Keratinocyte (primary cell): Measurements from ENCODE around the gene KRTAP9-9. TPM values are rescaled to one million over a fixed set of nuclear protein-coding genes. Genes with fewer than 3 reads are reported as not detected.
"Not testable (repeated sequence)": the region's sequence is repeated elsewhere in the genome, so short reads cannot be mapped to it uniquely, and the experiment has no call there.

Experiments used
- DNase-seq: peaks from one replicate; pipeline ENCODE4 v3.0.0-alpha.2; 2011; ENCODE audit warnings: low read depth, missing footprints, low spot score
- FAIRE-seq: peaks from 2 replicates; lab custom pipeline; 2011; peaks lifted over from hg19 to GRCh38; lab: Jason Lieb, UNC
- H2AFZ ChIP-seq: 2 replicates; pipeline ENCODE4 v1.6.0; 2012; ENCODE audit warnings: low read length, control low read depth, inconsistent platforms; ENCODE audit not compliant: control insufficient read depth
- H3K27ac ChIP-seq: 2 replicates; pipeline ENCODE4 v1.5.1; 2011; ENCODE audit warnings: low read length; ENCODE audit not compliant: control insufficient read depth, insufficient read depth
- H3K27me3 ChIP-seq: 3 replicates; pipeline ENCODE4 v1.6.0; 2011; ENCODE audit warnings: low read length; ENCODE audit not compliant: control insufficient read depth, insufficient read depth; ENCODE audit errors: extremely low read depth
- H3K36me3 ChIP-seq, 2 experiments: 2 replicates in 1 of 2; 3 replicates in 1 of 2; pipeline ENCODE4 v1.5.1; 2011; ENCODE audit warnings: low read length in 2 of 2, mild to moderate bottlenecking in 1 of 2; ENCODE audit not compliant: control insufficient read depth in 2 of 2, insufficient read depth in 2 of 2; ENCODE audit errors: extremely low read depth in 1 of 2
- H3K4me1 ChIP-seq: 3 replicates; pipeline ENCODE4 v1.5.1; 2011; ENCODE audit warnings: low read length; ENCODE audit not compliant: control insufficient read depth, insufficient read depth; ENCODE audit errors: extremely low read depth
- H3K4me2 ChIP-seq: 3 replicates; pipeline ENCODE4 v1.6.0; 2011; ENCODE audit warnings: low read depth, low read length; ENCODE audit not compliant: control insufficient read depth, insufficient read depth; ENCODE audit errors: extremely low read depth
- H3K4me3 ChIP-seq, 3 experiments: fragments of 200-600 bp in 1 of 3; sonication (generic) in 1 of 3; 2 replicates in 2 of 3; 3 replicates in 1 of 3; pipeline ENCODE4 v1.5.1; 2011 to 2016; ENCODE audit warnings: low read length in 3 of 3, mild to moderate bottlenecking in 3 of 3, control low read depth in 2 of 3, inconsistent platforms in 1 of 3, low read depth in 1 of 3, mixed read lengths in 1 of 3, mixed run types in 1 of 3, moderate library complexity in 1 of 3; ENCODE audit not compliant: control insufficient read depth in 2 of 3, insufficient read depth in 2 of 3; ENCODE audit errors: extremely low read depth in 1 of 3
- H3K79me2 ChIP-seq: 2 replicates; pipeline ENCODE4 v1.6.0; 2012; ENCODE audit warnings: low read length; ENCODE audit not compliant: control insufficient read depth, insufficient read depth
- H3K9ac ChIP-seq: 3 replicates; pipeline ENCODE4 v1.6.0; 2011; ENCODE audit warnings: low read length; ENCODE audit not compliant: control insufficient read depth, insufficient read depth; ENCODE audit errors: extremely low read depth
- H3K9me1 ChIP-seq: 3 replicates; pipeline ENCODE4 v1.6.0; 2011; ENCODE audit warnings: low read length; ENCODE audit not compliant: control insufficient read depth, insufficient read depth; ENCODE audit errors: extremely low read depth
- H3K9me3 ChIP-seq: 2 replicates; pipeline ENCODE4 v1.5.1; 2012; ENCODE audit warnings: low read depth, low read length; ENCODE audit not compliant: control insufficient read depth
- H4K20me1 ChIP-seq: 3 replicates; pipeline ENCODE4 v1.6.0; 2011; ENCODE audit warnings: low read length; ENCODE audit not compliant: control insufficient read depth, insufficient read depth; ENCODE audit errors: extremely low read depth
- EZH2 ChIP-seq: IDR thresholded peaks from one replicate; pipeline ENCODE4 v1.6.1; 2012; ENCODE audit warnings: inconsistent platforms, mild to moderate bottlenecking, low read length, moderate library complexity
- dilution Hi-C: fragments of 300-500 bp; cut with MboI; formaldehyde crosslinking; loops from one replicate; pipeline ENCODE4 v1.7.0; 2020; ENCODE audit warnings: low sequenced_read_pairs; ENCODE audit not compliant: extremely low pct_ligation_motif_present
- polyA plus RNA-seq, 5 experiments: library from polyadenylated mRNA; depleted of rRNA in 3 of 5; stranded (reverse) in 3 of 5; stranded (forward) in 1 of 5; unstranded in 1 of 5; fragments of >200 nt; gene quantifications; 1 replicate in 1 of 5; 2 replicates in 3 of 5; 3 replicates in 1 of 5; pipeline versions ENCODE4 v1.2.1 to v1.2.3, GENCODE V29; 2011 to 2012; ENCODE audit warnings: missing spikeins in 2 of 5, low read depth in 1 of 5, low replicate concordance in 1 of 5
- TF ChIP-seq, protein P1 (sequence below), 3 experiments: IDR thresholded peaks in 1 of 3; conservative IDR thresholded peaks in 1 of 3; optimal IDR thresholded peaks in 1 of 3; 2 replicates in 2 of 3; 3 replicates in 1 of 3; pipeline versions ENCODE3 to v1.5.1; 2011; ENCODE audit warnings: low read length in 3 of 3, mild to moderate bottlenecking in 3 of 3, moderate library complexity in 2 of 3, control low read depth in 1 of 3, inconsistent platforms in 1 of 3; ENCODE audit not compliant: insufficient read depth in 2 of 3; ENCODE audit errors: extremely low read depth in 1 of 3

The KRTAP9-9 gene
- polyA plus RNA-seq, 1 donor (not counting 4 experiments of a cell fraction or from before 2014, with no cell fraction given): not detected

DNA sequence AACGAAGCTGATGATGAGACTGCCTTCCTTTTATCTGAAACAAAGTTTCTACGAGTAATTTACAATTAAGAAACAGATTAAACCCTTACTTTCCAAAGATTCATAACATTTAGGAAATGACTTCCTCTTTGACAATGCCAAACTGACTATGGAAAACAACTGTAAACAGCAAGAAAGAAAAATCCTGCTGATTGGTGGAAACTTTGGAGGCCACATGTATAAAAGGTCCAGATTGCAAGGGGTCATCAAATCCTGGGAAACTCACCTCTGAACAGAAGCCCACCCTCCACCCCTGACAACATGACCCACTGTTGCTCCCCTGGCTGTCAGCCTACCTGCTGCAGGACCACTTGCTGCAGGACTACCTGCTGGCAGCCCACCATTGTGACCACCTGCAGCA, 9.9 kb downstream of the KRTAP9-9 start, which contains the start of gene KRTAP9-6:
Gene KRTAP9-6 (plus strand): TSS at position 301 of the 400 bp plus-strand sequence. CDS start 0 bp downstream, at position 301.
- H3K9me1 ChIP-seq: no peaks in the 10 kb centered on the region
- H3K4me2 ChIP-seq: no peak within 1 kb of the TSS
- DNase-seq (no peak), FAIRE-seq (no peak)
- no peak within 1 kb of the TSS for H2AFZ ChIP-seq
- no peak for TF ChIP-seq EZH2
- TF ChIP-seq, protein P1, sequence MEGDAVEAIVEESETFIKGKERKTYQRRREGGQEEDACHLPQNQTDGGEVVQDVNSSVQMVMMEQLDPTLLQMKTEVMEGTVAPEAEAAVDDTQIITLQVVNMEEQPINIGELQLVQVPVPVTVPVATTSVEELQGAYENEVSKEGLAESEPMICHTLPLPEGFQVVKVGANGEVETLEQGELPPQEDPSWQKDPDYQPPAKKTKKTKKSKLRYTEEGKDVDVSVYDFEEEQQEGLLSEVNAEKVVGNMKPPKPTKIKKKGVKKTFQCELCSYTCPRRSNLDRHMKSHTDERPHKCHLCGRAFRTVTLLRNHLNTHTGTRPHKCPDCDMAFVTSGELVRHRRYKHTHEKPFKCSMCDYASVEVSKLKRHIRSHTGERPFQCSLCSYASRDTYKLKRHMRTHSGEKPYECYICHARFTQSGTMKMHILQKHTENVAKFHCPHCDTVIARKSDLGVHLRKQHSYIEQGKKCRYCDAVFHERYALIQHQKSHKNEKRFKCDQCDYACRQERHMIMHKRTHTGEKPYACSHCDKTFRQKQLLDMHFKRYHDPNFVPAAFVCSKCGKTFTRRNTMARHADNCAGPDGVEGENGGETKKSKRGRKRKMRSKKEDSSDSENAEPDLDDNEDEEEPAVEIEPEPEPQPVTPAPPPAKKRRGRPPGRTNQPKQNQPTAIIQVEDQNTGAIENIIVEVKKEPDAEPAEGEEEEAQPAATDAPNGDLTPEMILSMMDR (optimal IDR thresholded peaks at IDR 0.05 in 1 of 3, IDR thresholded peaks at IDR 0.05 in 1 of 3, conservative IDR thresholded peaks at IDR 0.05 in 1 of 3; ENCODE audit: extremely low read depth in 1 of 3, insufficient read depth in 2 of 3, low read length in 3 of 3): no peak
- dilution Hi-C loops: no loop called here
- no peaks in the 10 kb centered on the region for H3K4me1 ChIP-seq
- H4K20me1 ChIP-seq: no peaks in the 10 kb centered on the region
- H3K4me3 ChIP-seq: no peak within 1 kb of the TSS
- no peak within 1 kb of the TSS for H3K9ac ChIP-seq
- no peaks in the 10 kb centered on the region for H3K9me3 ChIP-seq
- no peak within 1 kb of the TSS for H3K27ac ChIP-seq
- peaks cover 3% of the 10 kb centered on the region for H3K27me3 ChIP-seq
- H3K36me3 ChIP-seq: no peaks in the 10 kb centered on the region
- no peaks in the 10 kb centered on the region for H3K79me2 ChIP-seq

DNA sequence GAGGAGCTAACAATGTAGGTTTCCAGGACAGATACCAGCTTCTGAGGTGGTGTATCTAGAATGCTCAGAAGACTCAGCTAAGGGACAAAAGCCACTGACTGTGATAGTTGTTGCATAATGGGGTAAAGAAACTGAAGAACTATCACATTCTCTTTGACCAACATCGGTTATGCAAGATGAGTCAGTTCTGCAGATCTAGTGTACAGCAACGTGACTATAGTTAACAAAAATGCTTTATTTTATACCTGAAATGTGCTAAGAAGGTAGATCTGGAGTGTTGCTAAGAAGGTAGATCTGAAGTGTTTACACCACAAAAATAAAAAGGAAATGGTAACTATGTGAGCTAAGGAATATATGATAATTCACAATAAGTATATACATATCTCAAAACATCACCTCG, 12.5 kb downstream of the KRTAP9-9 start:
- DNase-seq: no peak
- H3K27me3 ChIP-seq: peaks cover 3% of the 10 kb centered on the region
- TF ChIP-seq, protein P1 (optimal IDR thresholded peaks at IDR 0.05 in 1 of 3, IDR thresholded peaks at IDR 0.05 in 1 of 3, conservative IDR thresholded peaks at IDR 0.05 in 1 of 3; ENCODE audit: extremely low read depth in 1 of 3, insufficient read depth in 2 of 3, low read length in 3 of 3): no peak
- TF ChIP-seq EZH2: no peak
- H3K9ac ChIP-seq: no peak overlapping the region
- no peaks in the 10 kb centered on the region for H3K79me2 ChIP-seq
- no peaks in the 10 kb centered on the region for H3K36me3 ChIP-seq
- H3K4me3 ChIP-seq: no peak overlapping the region
- no peaks in the 10 kb centered on the region for H3K9me1 ChIP-seq
- H3K9me3 ChIP-seq: no peaks in the 10 kb centered on the region
- no peak overlapping the region for H2AFZ ChIP-seq
- no peak overlapping the region for H3K4me2 ChIP-seq
- FAIRE-seq: no peak
- H4K20me1 ChIP-seq: no peaks in the 10 kb centered on the region
- dilution Hi-C loops: no loop called here
- no peaks in the 10 kb centered on the region for H3K4me1 ChIP-seq
- H3K27ac ChIP-seq: no peak overlapping the region

DNA sequence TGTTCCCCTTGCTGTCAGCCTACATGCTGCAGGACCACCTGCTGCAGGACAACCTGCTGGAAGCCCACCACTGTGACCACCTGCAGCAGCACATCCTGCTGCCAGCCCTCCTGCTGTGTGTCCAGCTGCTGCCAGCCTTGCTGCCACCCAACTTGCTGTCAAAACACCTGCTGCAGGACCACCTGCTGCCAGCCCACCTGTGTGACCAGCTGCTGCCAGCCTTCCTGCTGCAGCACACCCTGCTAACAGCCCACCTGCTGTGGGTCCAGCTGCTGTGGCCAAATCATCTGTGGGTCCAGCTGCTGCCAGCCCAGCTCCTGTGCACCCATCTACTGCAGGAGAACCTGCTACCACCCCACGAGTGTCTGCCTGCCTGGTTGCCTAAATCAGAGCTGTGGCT, 16.1 kb downstream of the KRTAP9-9 start:
- dilution Hi-C loops, H3K9ac ChIP-seq, H3K4me1 ChIP-seq, H4K20me1 ChIP-seq, H3K9me1 ChIP-seq, FAIRE-seq, H3K4me3 ChIP-seq, H3K36me3 ChIP-seq, H2AFZ ChIP-seq, H3K27ac ChIP-seq, H3K79me2 ChIP-seq, H3K9me3 ChIP-seq, H3K4me2 ChIP-seq, H3K27me3 ChIP-seq, DNase-seq: not testable (repeated sequence)
